Aortic smooth muscle cell (primary cell): ENCODE measurements around the gene VAC14. TPM values are rescaled to one million over a fixed set of nuclear protein-coding genes. Genes with fewer than 3 reads are reported as not detected.

ENCODE experiments used
- total RNA-seq: library from RNA; depleted of rRNA; stranded (reverse); fragments of >200 nt; gene quantifications from 2 replicates; pipeline ENCODE4 v1.2.3, GENCODE V29; 2014

Gene VAC14
- total RNA-seq: 14.9 and 17.8 TPM in 2 replicates

DNA sequence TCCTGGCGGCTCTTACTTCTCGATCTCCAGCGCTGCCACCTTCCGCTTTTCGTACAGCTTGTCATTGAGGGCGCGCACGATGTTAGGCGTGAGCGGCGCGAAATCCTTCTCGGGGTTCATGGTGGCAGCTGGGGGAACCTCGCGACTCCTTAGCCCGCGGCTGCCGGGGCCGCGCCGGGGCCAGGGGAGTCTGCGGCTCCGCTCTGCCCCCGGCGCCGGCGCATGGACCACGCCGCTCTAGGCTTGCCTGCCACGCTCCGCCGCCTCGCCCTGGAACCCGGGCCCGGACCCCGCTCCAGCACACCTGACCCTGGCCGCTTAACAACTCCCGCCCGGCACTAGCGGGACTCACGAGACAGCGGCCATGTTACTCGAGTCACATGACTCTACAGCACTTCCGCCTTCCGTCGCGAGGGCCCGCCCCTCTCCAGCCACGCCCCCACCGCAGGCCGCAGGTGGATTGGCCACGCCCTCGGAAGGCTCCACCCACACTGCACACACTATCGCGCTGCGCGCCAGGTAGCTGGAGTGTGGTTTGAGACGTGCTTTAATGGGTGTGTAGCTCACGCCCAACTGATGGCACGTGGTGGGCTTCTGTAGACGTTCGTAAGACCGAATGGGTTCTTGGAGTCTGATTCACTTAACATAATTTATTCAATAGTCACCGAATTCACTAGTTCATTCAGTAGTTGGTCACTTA lies at the start of gene VAC14:
TSS of gene VAC14 (minus strand) at position 378 of the 700 bp plus-strand sequence. CDS start at position 120, 258 bp downstream.

GRCh38 chr16:70685938-70686375 lies 115.0 kb downstream of the VAC14 start, which contains the start of gene MTSS2:
MTSS2 (minus strand) TSS chr16:70686053; CDS start chr16:70685791, 262 bp downstream.

DNA sequence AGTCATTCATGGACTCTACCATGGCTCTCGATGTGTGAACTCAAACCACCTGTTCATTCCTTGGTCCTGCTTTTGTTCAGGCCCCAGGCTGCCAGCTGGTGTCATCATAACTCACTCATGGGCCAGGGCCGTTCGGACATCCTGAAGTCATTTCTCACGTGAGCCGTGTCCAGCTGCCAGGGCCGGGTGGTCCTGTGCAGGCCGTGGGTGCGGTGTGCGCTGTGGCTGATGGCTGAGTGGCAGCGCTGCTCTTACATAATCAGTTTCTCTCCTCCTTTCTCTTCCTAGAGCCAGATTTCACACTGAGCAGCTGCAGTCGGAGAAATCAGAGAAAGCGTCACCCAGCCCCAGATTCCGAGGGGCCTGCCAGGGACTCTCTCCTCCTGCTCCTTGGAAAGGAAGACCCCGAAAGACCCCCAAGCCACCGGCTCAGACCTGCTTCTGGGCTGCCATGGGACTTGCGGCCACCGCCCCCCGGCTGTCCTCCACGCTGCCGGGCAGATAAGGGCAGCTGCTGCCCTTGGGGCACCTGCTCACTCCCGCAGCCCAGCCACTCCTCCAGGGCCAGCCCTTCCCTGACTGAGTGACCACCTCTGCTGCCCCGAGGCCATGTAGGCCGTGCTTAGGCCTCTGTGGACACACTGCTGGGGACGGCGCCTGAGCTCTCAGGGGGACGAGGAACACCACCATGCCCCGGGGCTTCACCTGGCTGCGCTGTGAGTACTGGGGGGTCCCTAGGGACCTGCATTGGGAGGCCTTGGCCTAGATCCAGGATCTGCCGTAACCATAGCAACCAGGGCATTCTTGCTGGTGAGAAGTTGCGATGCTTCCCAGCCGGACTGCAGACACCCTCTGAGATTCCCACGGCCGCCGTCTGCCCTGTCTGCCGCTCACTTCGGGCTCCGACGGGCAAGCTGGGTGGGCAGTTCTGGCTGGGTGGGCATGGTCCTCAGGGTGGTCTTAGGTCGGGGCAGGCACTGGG lies 154.4 kb downstream of the VAC14 start, which contains the start of gene IL34:
TSS of gene IL34 (plus strand) at position 300 of the 982 bp plus-strand sequence. CDS start at position 689, 389 bp downstream.

Other genes starting within 250 kb of the VAC14 start
- gene IL34, start 154.6 kb downstream of the VAC14 start, total RNA-seq: 54.0 and 74.2 TPM in 2 replicates
- gene MTSS2, start 115.1 kb downstream of the VAC14 start, total RNA-seq: 12.0 and 20.0 TPM in 2 replicates